Measurements from ENCODE around the gene ITPR1. TPM values are rescaled to one million over a fixed set of nuclear protein-coding genes. Genes with fewer than 3 reads are reported as not detected.
"Not testable (repeated sequence)": the region's sequence is repeated elsewhere in the genome, so short reads cannot be mapped to it uniquely, and the experiment has no call there.

The ITPR1 gene
- total RNA-seq, 1 donor from 2014 or later: 11.2 TPM

DNA sequence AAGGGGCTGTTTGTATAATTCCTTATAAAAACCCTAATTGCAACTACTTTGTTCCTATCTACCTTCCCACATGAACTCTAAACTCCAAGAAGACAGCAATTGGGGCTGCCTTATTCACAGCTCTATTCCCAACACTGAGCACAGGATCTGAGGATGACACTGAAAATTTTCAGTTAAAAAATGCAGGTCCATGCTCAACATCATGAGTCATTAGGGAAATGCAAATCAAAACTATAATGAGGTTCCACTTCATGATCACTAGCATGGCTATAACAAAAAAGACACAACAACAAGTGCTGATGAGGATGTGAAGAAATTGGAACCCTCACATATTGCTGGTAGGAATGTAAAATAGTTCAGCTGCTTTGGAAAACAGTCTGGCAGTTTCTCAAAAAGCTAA lies 39.0 kb upstream of the ITPR1 start:
- TF ChIP-seq, protein P1, sequence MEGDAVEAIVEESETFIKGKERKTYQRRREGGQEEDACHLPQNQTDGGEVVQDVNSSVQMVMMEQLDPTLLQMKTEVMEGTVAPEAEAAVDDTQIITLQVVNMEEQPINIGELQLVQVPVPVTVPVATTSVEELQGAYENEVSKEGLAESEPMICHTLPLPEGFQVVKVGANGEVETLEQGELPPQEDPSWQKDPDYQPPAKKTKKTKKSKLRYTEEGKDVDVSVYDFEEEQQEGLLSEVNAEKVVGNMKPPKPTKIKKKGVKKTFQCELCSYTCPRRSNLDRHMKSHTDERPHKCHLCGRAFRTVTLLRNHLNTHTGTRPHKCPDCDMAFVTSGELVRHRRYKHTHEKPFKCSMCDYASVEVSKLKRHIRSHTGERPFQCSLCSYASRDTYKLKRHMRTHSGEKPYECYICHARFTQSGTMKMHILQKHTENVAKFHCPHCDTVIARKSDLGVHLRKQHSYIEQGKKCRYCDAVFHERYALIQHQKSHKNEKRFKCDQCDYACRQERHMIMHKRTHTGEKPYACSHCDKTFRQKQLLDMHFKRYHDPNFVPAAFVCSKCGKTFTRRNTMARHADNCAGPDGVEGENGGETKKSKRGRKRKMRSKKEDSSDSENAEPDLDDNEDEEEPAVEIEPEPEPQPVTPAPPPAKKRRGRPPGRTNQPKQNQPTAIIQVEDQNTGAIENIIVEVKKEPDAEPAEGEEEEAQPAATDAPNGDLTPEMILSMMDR (IDR thresholded peaks at IDR 0.05; ENCODE audit: unreplicated experiment): no peak
- Mint-ChIP-seq H3K4me3 (ENCODE audit: low read depth) (no peak overlapping the region), H3K27me3 (no peaks in the 10 kb centered on the region), H3K4me1 (ENCODE audit: low read depth) (peaks cover 1% of the 10 kb centered on the region), H3K9me3 (ENCODE audit: low read depth) (no peaks in the 10 kb centered on the region), H3K36me3 (ENCODE audit: insufficient read depth) (peaks cover 5% of the 10 kb centered on the region), H3K27ac (no peak overlapping the region)
- DNase-seq (ENCODE audit: low spot score, unreplicated experiment): no peak

DNA sequence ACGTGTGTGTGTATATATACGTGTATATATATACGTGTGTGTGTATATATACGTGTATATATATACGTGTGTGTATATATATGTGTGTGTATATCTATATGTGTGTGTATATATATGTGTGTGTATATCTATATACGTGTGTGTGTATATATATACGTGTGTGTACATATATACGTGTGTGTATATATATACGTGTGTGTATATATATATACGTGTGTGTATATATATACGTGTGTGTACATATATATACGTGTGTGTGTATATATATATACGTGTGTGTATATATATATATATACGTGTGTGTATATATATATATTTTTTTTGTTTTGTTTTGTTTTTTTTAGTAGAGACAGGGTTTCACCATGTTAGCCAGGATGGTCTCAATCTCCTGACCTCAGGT lies 36.4 kb upstream of the ITPR1 start:
- DNase-seq (ENCODE audit: low spot score, unreplicated experiment); H3K27ac Mint-ChIP-seq; H3K9me3 Mint-ChIP-seq (ENCODE audit: low read depth); H3K36me3 Mint-ChIP-seq (ENCODE audit: insufficient read depth); H3K4me3 Mint-ChIP-seq (ENCODE audit: low read depth); H3K27me3 Mint-ChIP-seq; H3K4me1 Mint-ChIP-seq (ENCODE audit: low read depth): not testable (repeated sequence)

DNA sequence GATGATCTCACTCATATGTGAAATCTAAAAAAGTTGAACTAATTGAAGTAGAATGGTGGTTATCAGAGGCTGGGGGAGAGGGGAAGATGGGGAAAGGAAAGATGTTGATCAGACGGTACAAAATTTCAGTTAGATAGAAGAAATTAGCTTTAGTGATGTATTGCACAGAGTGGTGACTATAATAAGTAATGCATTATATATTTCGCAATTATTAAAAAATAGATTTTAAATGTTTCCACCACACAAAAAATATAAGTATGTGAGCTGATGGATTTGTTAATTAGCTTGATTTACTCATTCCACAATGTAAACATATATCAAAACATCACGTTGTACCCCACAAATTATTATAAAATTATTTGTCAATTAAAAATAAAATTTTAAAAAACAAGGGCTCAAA lies 34.2 kb upstream of the ITPR1 start:
- Mint-ChIP-seq H3K4me1 (ENCODE audit: low read depth) (no peaks in the 10 kb centered on the region), H3K4me3 (ENCODE audit: low read depth) (no peak overlapping the region), H3K27me3 (no peaks in the 10 kb centered on the region), H3K36me3 (ENCODE audit: insufficient read depth) (peaks cover 3% of the 10 kb centered on the region), H3K27ac (no peak overlapping the region), H3K9me3 (ENCODE audit: low read depth) (no peaks in the 10 kb centered on the region)
- TF ChIP-seq, protein P1 (IDR thresholded peaks at IDR 0.05; ENCODE audit: unreplicated experiment): no peak
- no peak for DNase-seq (ENCODE audit: low spot score, unreplicated experiment)

DNA sequence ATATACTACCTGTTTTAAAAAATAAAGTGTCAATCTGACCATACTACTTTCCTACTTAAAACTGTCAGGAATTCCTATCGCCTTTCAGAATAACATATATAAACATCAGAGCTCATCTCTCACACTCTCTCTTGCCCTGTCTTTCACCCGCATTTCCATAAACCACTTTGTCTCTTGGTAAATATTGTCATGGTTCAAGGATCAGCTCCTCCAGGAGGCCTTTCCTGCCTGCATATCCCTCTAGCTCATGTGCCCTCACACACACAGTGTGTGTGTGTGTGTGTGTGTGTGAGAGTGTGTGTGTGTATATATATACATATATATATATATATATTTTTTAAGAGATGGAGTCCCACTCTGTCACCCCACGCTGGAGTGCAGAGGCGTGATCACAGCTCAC lies 32.8 kb upstream of the ITPR1 start:
- H3K36me3 Mint-ChIP-seq (ENCODE audit: insufficient read depth): peaks cover 3% of the 10 kb centered on the region
- TF ChIP-seq, protein P1 (IDR thresholded peaks at IDR 0.05; ENCODE audit: unreplicated experiment): no peak
- no peaks in the 10 kb centered on the region for H3K27me3 Mint-ChIP-seq
- H3K9me3 Mint-ChIP-seq (ENCODE audit: low read depth): no peaks in the 10 kb centered on the region
- no peak for DNase-seq (ENCODE audit: low spot score, unreplicated experiment)
- no peaks in the 10 kb centered on the region for H3K4me1 Mint-ChIP-seq (ENCODE audit: low read depth)
- no peak overlapping the region for H3K4me3 Mint-ChIP-seq (ENCODE audit: low read depth)
- peak overlapping the region; percentile 53 for H3K27ac Mint-ChIP-seq

GRCh38 chr3:4461468-4462090 lies 31.6 kb upstream of the ITPR1 start:
- DNase-seq (ENCODE audit: low spot score, unreplicated experiment): no peak
- no peak overlapping the region for H3K27ac Mint-ChIP-seq
- H3K9me3 Mint-ChIP-seq (ENCODE audit: low read depth): no peaks in the 10 kb centered on the region
- H3K27me3 Mint-ChIP-seq: no peaks in the 10 kb centered on the region
- peaks cover 6% of the 10 kb centered on the region for H3K4me1 Mint-ChIP-seq (ENCODE audit: low read depth)
- no peak overlapping the region for H3K4me3 Mint-ChIP-seq (ENCODE audit: low read depth)
- H3K36me3 Mint-ChIP-seq (ENCODE audit: insufficient read depth): peaks cover 3% of the 10 kb centered on the region
- TF ChIP-seq, protein P1 (IDR thresholded peaks at IDR 0.05; ENCODE audit: unreplicated experiment): no peak

GRCh38 chr3:4462369-4463040 lies 30.6 kb upstream of the ITPR1 start:
- no peaks in the 10 kb centered on the region for H3K9me3 Mint-ChIP-seq (ENCODE audit: low read depth)
- H3K4me3 Mint-ChIP-seq (ENCODE audit: low read depth): no peak overlapping the region
- no peaks in the 10 kb centered on the region for H3K27me3 Mint-ChIP-seq
- peaks cover 2% of the 10 kb centered on the region for H3K36me3 Mint-ChIP-seq (ENCODE audit: insufficient read depth)
- no peak for DNase-seq (ENCODE audit: low spot score, unreplicated experiment)
- no peak overlapping the region for H3K27ac Mint-ChIP-seq
- peaks cover 11% of the 10 kb centered on the region for H3K4me1 Mint-ChIP-seq (ENCODE audit: low read depth)
- TF ChIP-seq, protein P1 (IDR thresholded peaks at IDR 0.05; ENCODE audit: unreplicated experiment): no peak
